HG02678 (cell line): ENCODE measurements around the gene NR1I3.

Experiments used
- ATAC-seq: cut with Tn5 transposase; IDR thresholded peaks from one replicate; pipeline ENCODE4 v1.9.1; 2021; ENCODE audit warnings: mild to moderate bottlenecking, moderate library complexity; ENCODE audit not compliant: unreplicated experiment

The NR1I3 gene

GRCh38 chr1:161196521-161197451, 41.2 kb downstream of the NR1I3 start:
- no peak for ATAC-seq

- ATAC-seq: no peak
Measured at GRCh38 chr1:161196111-161196510, 41.9 kb downstream of the NR1I3 start.

- peak; percentile 66 for ATAC-seq
Measured at GRCh38 chr1:161195171-161195570, 42.8 kb downstream of the NR1I3 start.

GRCh38 chr1:161193561-161194235, 44.3 kb downstream of the NR1I3 start:
- ATAC-seq: no peak

GRCh38 chr1:161192476-161193465, 45.2 kb downstream of the NR1I3 start:
- peak; percentile 73 for ATAC-seq

- ATAC-seq: no peak
Measured at GRCh38 chr1:161191971-161192370, 46.0 kb downstream of the NR1I3 start.

- ATAC-seq: no peak
Measured at GRCh38 chr1:161190962-161191521, 47.0 kb downstream of the NR1I3 start.

- no peak for ATAC-seq
Measured at GRCh38 chr1:161189036-161189435, 49.0 kb downstream of the NR1I3 start.

GRCh38 chr1:161188381-161188780, 49.6 kb downstream of the NR1I3 start:
- ATAC-seq: no peak

GRCh38 chr1:161187311-161187710, 50.7 kb downstream of the NR1I3 start:
- no peak for ATAC-seq

- ATAC-seq: peak; percentile 28
Measured at GRCh38 chr1:161185732-161186311, 52.2 kb downstream of the NR1I3 start.

GRCh38 chr1:161185282-161185682, 52.7 kb downstream of the NR1I3 start:
- ATAC-seq: peak; percentile 74

- ATAC-seq: peak; percentile 48
Measured at GRCh38 chr1:161182214-161182613, 55.8 kb downstream of the NR1I3 start.

- no peak for ATAC-seq
Measured at GRCh38 chr1:161180639-161181038, 57.4 kb downstream of the NR1I3 start.

- ATAC-seq: no peak
Measured at GRCh38 chr1:161179698-161180097, 58.3 kb downstream of the NR1I3 start.
